AG04449 (cell line): ENCODE data around the gene CACNA2D3.

ENCODE experiments used
- CTCF ChIA-PET: fragments of 350-600 bp; formaldehyde crosslinking; extraction: SDS; loops from one replicate; lab custom pipeline; 2021; ENCODE audit warnings: antibody characterized with exemption; lab: Yijun Ruan, JAX
- POLR2A ChIA-PET: fragments of 400-600, 350-600 bp; formaldehyde crosslinking; extraction: SDS; loops from one replicate; lab custom pipeline; 2020; ENCODE audit warnings: antibody characterized with exemption, inconsistent platforms; lab: Yijun Ruan, JAX
- DNase-seq: peaks from one replicate; pipeline ENCODE4 v3.0.0-alpha.2; 2010; ENCODE audit warnings: low read depth, low spot score
- H3K4me3 ChIP-seq: 2 replicates; pipeline ENCODE4 v1.5.1; 2011; ENCODE audit warnings: low read depth, mild to moderate bottlenecking, control low read depth, low read length
- CTCF ChIP-seq: IDR thresholded peaks from one replicate; pipeline ENCODE4 v1.5.1; 2011; ENCODE audit warnings: mild to moderate bottlenecking, moderate library complexity, low read length, control low read depth, inconsistent platforms; ENCODE audit not compliant: insufficient read depth; ENCODE audit errors: missing control alignments

The CACNA2D3 gene

GRCh38 chr3:54661151-54661550 is 538.8 kb downstream of the CACNA2D3 start:
- no peak overlapping the region for H3K4me3 ChIP-seq
- POLR2A ChIA-PET: no interaction called here
- no peak for TF ChIP-seq CTCF
- CTCF ChIA-PET: no interaction called here
- no peak for DNase-seq

- ChIA-PET CTCF (no interaction called here), POLR2A (no interaction called here)
- no peak for DNase-seq
- TF ChIP-seq CTCF: no peak
- H3K4me3 ChIP-seq: no peak overlapping the region
These were observed 541.2 kb downstream of the CACNA2D3 start for GRCh38 chr3:54663501-54664011.

GRCh38 chr3:54665016-54665600 is 542.8 kb downstream of the CACNA2D3 start:
- CTCF ChIA-PET: interaction anchor here (1.5 kb wide), 1 partner anchor 10 kb away, joined by 4 read pairs; no protein-coding TSS in a partner anchor
- no peak for TF ChIP-seq CTCF
- no peak overlapping the region for H3K4me3 ChIP-seq
- DNase-seq: no peak
- POLR2A ChIA-PET: no interaction called here

GRCh38 chr3:54668236-54668635 is 545.9 kb downstream of the CACNA2D3 start:
- no peak for TF ChIP-seq CTCF
- DNase-seq: no peak
- ChIA-PET POLR2A (no interaction called here), CTCF (no interaction called here)
- no peak overlapping the region for H3K4me3 ChIP-seq

GRCh38 chr3:54670201-54671000 is 548.0 kb downstream of the CACNA2D3 start:
- TF ChIP-seq CTCF: no peak
- ChIA-PET CTCF (no interaction called here), POLR2A (no interaction called here)
- H3K4me3 ChIP-seq: no peak overlapping the region
- no peak for DNase-seq

- DNase-seq: no peak
- no peak overlapping the region for H3K4me3 ChIP-seq
- POLR2A ChIA-PET: no interaction called here
- CTCF ChIA-PET: no interaction called here
- no peak for TF ChIP-seq CTCF
These were observed 549.2 kb downstream of the CACNA2D3 start for GRCh38 chr3:54671511-54671910.
